ENCODE data around the gene MRPL46.

- TF ChIP-seq CTCF (conservative IDR thresholded peaks at IDR 0.05; ENCODE audit: low read depth, low read length) (no peak), POLR2A (IDR thresholded peaks at IDR 0.05; ENCODE audit: low read depth, low read length) (no peak), ELK1 (IDR thresholded peaks at IDR 0.05; ENCODE audit: borderline replicate concordance, low read depth, low read length) (no peak), RAD21 (IDR thresholded peaks at IDR 0.05; ENCODE audit: low read length) (no peak), RCOR1 (IDR thresholded peaks at IDR 0.05; ENCODE audit: insufficient replicate concordance, low read length) (no peak), CEBPB (IDR thresholded peaks at IDR 0.05; ENCODE audit: low read depth, low read length) (no peak), FOS (IDR thresholded peaks at IDR 0.05; ENCODE audit: low read depth, low read length) (no peak)
Measured at GRCh38 chr15:88431441-88431840, 35.7 kb downstream of the MRPL46 start.
